GM23338 (cell line): ENCODE results near the gene CRTC3. TPM values are rescaled to one million over a fixed set of nuclear protein-coding genes. Genes with fewer than 3 reads are reported as not detected.

Experiments used
- ATAC-seq: fragments of 200-7000 bp; cut with Tn5 transposase; 3 replicates; pipeline ENCODE4 v1.9.1; 2020
- DNase-seq: peaks from one replicate; pipeline ENCODE4 v3.0.0-alpha.2; 2015; ENCODE audit warnings: low spot score
- H2AFZ ChIP-seq: fragments of 200-600 bp; sonication (generic); 2 replicates; pipeline ENCODE4 v1.8.0; 2016; ENCODE audit warnings: antibody characterized with exemption, mild to moderate bottlenecking, moderate library complexity
- H3F3A ChIP-seq: fragments of 200-600 bp; sonication (generic); replicated peaks from 2 replicates; pipeline ENCODE4 v1.8.0; 2017; ENCODE audit warnings: antibody characterized with exemption, mixed run types, low read depth
- H3K27ac ChIP-seq: fragments of 200-600 bp; sonication (generic); 2 replicates; pipeline ENCODE4 v1.6.1; 2016; ENCODE audit warnings: low read depth
- H3K27me3 ChIP-seq: fragments of 200-600 bp; sonication (generic); 2 replicates; pipeline ENCODE4 v1.8.0; 2016; ENCODE audit warnings: mild to moderate bottlenecking, mixed run types, moderate library complexity; ENCODE audit not compliant: insufficient read depth
- H3K36me3 ChIP-seq: fragments of 200-600 bp; sonication (generic); 2 replicates; pipeline ENCODE4 v1.8.0; 2016; ENCODE audit warnings: mild to moderate bottlenecking; ENCODE audit not compliant: insufficient read depth
- H3K4me1 ChIP-seq: fragments of 200-600 bp; sonication (generic); 2 replicates; pipeline ENCODE4 v1.8.0; 2016; ENCODE audit warnings: mild to moderate bottlenecking, moderate library complexity; ENCODE audit not compliant: insufficient read depth
- H3K4me2 ChIP-seq: fragments of 200-600 bp; sonication (generic); 2 replicates; pipeline ENCODE4 v1.7.1; 2017; ENCODE audit warnings: mixed run types
- H3K4me3 ChIP-seq: fragments of 200-600 bp; sonication (generic); 2 replicates; pipeline ENCODE4 v1.6.1; 2016; ENCODE audit warnings: mixed run types
- H3K79me2 ChIP-seq: fragments of 200-600 bp; sonication (generic); replicated peaks from 2 replicates; pipeline ENCODE4 v1.8.0; 2017; ENCODE audit warnings: mild to moderate bottlenecking; ENCODE audit not compliant: insufficient read depth
- H3K9me2 ChIP-seq: fragments of 200-600 bp; sonication (generic); 2 replicates; pipeline ENCODE4 v1.8.0; 2017; ENCODE audit not compliant: insufficient read depth
- H4K20me1 ChIP-seq: fragments of 200-600 bp; sonication (generic); replicated peaks from 2 replicates; pipeline ENCODE4 v1.8.0; 2017; ENCODE audit warnings: mild to moderate bottlenecking; ENCODE audit not compliant: insufficient read depth
- H3K27ac Mint-ChIP-seq: 2 replicates; pipeline ENCODE4 v1.8.0; 2020; ENCODE audit warnings: inconsistent platforms, mild to moderate bottlenecking, moderate library complexity, mixed read lengths
- H3K27me3 Mint-ChIP-seq: 3 replicates; pipeline ENCODE4 v1.8.0; 2022; ENCODE audit warnings: low read depth, mild to moderate bottlenecking, moderate library complexity, mixed read lengths, inconsistent platforms; ENCODE audit not compliant: insufficient read depth, poor library complexity
- H3K36me3 Mint-ChIP-seq: 3 replicates; pipeline ENCODE4 v1.8.0; 2021; ENCODE audit warnings: low read depth, mild to moderate bottlenecking, inconsistent platforms, moderate library complexity, mixed read lengths
- H3K4me1 Mint-ChIP-seq: 3 replicates; pipeline ENCODE4 v1.8.0; 2020; ENCODE audit warnings: mild to moderate bottlenecking, inconsistent platforms, mixed read lengths
- H3K4me3 Mint-ChIP-seq: 3 replicates; pipeline ENCODE4 v1.8.0; 2021; ENCODE audit warnings: moderate library complexity, mild to moderate bottlenecking, inconsistent platforms, mixed read lengths
- H3K9me3 Mint-ChIP-seq: 3 replicates; pipeline ENCODE4 v1.8.0; 2020; ENCODE audit warnings: moderate library complexity, mild to moderate bottlenecking, inconsistent platforms, mixed read lengths
- CREB1 ChIP-seq: fragments of 250-450 bp; sonication (Bioruptor Pico); IDR thresholded peaks from 2 replicates; pipeline ENCODE4 v1.5.0; 2020; ENCODE audit warnings: low read depth, mild to moderate bottlenecking, moderate library complexity
- CTCF ChIP-seq, 2 experiments: fragments of 200-600 bp in 1 of 2; sonication (generic) in 1 of 2; conservative IDR thresholded peaks; 2 replicates each; pipeline versions ENCODE4 v1.5.1 to v1.6.1; 2016 to 2017; ENCODE audit warnings: antibody characterized with exemption in 2 of 2, low read depth in 2 of 2, mild to moderate bottlenecking in 2 of 2, moderate library complexity in 1 of 2
- ETS1 ChIP-seq: IDR thresholded peaks from 2 replicates; pipeline ENCODE4 v1.6.1; 2016; ENCODE audit warnings: antibody characterized with exemption
- EZH2 ChIP-seq: fragments of 200-600 bp; sonication (generic); IDR thresholded peaks from one replicate; pipeline ENCODE4 v1.8.0; 2017; ENCODE audit warnings: antibody characterized with exemption, mild to moderate bottlenecking, low read depth; ENCODE audit not compliant: unreplicated experiment
- EZH2phosphoT487 ChIP-seq: fragments of 200-600 bp; sonication (generic); IDR thresholded peaks from one replicate; pipeline ENCODE4 v1.8.1; 2018; ENCODE audit warnings: antibody characterized with exemption; ENCODE audit not compliant: unreplicated experiment
- JUNB ChIP-seq: IDR thresholded peaks from one replicate; pipeline ENCODE4 v1.6.1; 2016; ENCODE audit warnings: antibody characterized with exemption; ENCODE audit not compliant: unreplicated experiment
- NANOG ChIP-seq: IDR thresholded peaks from 2 replicates; pipeline ENCODE4 v1.6.1; 2016; ENCODE audit warnings: antibody characterized with exemption, borderline replicate concordance
- POLR2AphosphoS5 ChIP-seq: IDR thresholded peaks from 2 replicates; pipeline ENCODE4 v1.6.1; 2016; ENCODE audit warnings: antibody characterized with exemption, low read depth
- STAT1 ChIP-seq: IDR thresholded peaks from one replicate; pipeline ENCODE4 v1.6.1; 2016; ENCODE audit warnings: antibody characterized with exemption; ENCODE audit not compliant: unreplicated experiment
- ZNF114 ChIP-seq: fragments of 250-450 bp; sonication (Bioruptor Pico); IDR thresholded peaks from 2 replicates; pipeline ENCODE4 v1.5.0; 2020; ENCODE audit warnings: mild to moderate bottlenecking, moderate library complexity
- ZNF331 ChIP-seq: fragments of 250-450 bp; sonication (Bioruptor Pico); IDR thresholded peaks from 2 replicates; pipeline ENCODE4 v1.5.0; 2020; ENCODE audit warnings: low read depth, mild to moderate bottlenecking, moderate library complexity
- ZNF462 ChIP-seq: fragments of 250-450 bp; sonication (Bioruptor Pico); IDR thresholded peaks from 2 replicates; pipeline ENCODE4 v1.5.0; 2020; ENCODE audit warnings: mild to moderate bottlenecking, moderate library complexity
- polyA plus RNA-seq: library from polyadenylated mRNA; unstranded; fragments of >200 nt; fragmentation: Nextera tagmentation; extraction: Ambion mirVana; gene quantifications from 2 replicates; pipeline ENCODE4 v1.2.1, GENCODE V29; 2016
- total RNA-seq: library from RNA; depleted of rRNA; stranded (reverse); fragments of >200 nt; shearing (Covaris generic); gene quantifications from 2 replicates; pipeline ENCODE4 v1.2.3, GENCODE V29; 2014
- TF ChIP-seq, protein P1 (sequence below): IDR thresholded peaks from one replicate; pipeline ENCODE4 v1.6.1; 2018; ENCODE audit warnings: antibody characterized with exemption; ENCODE audit not compliant: unreplicated experiment

The CRTC3 gene
- total and polyA plus RNA-seq, 2 experiments from 2014 or later: 2.8 to 3.8 TPM

DNA sequence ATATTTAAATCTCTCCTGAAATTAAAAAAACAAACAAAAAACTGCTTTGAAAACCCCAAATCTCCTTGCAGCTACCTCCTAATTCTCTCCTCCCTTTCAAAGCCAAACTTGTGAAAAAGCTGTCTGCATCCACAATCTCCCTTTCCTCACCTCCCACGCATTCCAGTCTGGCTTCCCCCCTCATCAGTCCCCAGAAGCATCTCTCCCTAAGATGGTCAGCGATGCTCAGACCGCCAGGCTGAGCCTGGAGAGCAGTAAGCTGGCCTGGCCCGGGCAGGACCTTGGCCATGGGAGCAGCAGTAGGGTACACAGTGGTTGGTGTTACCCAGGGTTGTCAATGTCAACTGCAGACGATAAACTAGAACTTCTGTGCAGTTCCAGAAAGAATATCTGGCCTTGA lies 154.6 kb downstream of the CRTC3 start:
- ATAC-seq (no peak), DNase-seq (no peak)
- Mint-ChIP-seq H3K27me3 (peaks cover 7% of the 10 kb centered on the region), H3K36me3 (no peaks in the 10 kb centered on the region), H3K27ac (no peak overlapping the region), H3K9me3 (peaks cover under 1% of the 10 kb centered on the region; the same call in 1 of the 3 replicates), H3K4me1 (peaks cover 5% of the 10 kb centered on the region; the same call in 2 of the 3 replicates), H3K4me3 (no peak overlapping the region)
- H3K36me3 ChIP-seq: no peaks in the 10 kb centered on the region
- no peak overlapping the region for H3K4me2 ChIP-seq
- H3F3A ChIP-seq: no peaks in the 10 kb centered on the region
- H3K27ac ChIP-seq: no peak overlapping the region
- no peaks in the 10 kb centered on the region for H4K20me1 ChIP-seq
- H3K4me3 ChIP-seq: no peak overlapping the region
- TF ChIP-seq CTCF (conservative IDR thresholded peaks at IDR 0.05; ENCODE audit: low read depth in 2 of 2) (no peak), ETS1 (no peak), CREB1 (no peak), ZNF114 (CRISPR knock-in tag) (no peak), EZH2 (no peak), ZNF331 (CRISPR knock-in tag) (no peak), NANOG (no peak), EZH2phosphoT487 (no peak), POLR2AphosphoS5 (no peak), STAT1 (no peak), JUNB (no peak), ZNF462 (CRISPR knock-in tag) (no peak)
- TF ChIP-seq, protein P1, sequence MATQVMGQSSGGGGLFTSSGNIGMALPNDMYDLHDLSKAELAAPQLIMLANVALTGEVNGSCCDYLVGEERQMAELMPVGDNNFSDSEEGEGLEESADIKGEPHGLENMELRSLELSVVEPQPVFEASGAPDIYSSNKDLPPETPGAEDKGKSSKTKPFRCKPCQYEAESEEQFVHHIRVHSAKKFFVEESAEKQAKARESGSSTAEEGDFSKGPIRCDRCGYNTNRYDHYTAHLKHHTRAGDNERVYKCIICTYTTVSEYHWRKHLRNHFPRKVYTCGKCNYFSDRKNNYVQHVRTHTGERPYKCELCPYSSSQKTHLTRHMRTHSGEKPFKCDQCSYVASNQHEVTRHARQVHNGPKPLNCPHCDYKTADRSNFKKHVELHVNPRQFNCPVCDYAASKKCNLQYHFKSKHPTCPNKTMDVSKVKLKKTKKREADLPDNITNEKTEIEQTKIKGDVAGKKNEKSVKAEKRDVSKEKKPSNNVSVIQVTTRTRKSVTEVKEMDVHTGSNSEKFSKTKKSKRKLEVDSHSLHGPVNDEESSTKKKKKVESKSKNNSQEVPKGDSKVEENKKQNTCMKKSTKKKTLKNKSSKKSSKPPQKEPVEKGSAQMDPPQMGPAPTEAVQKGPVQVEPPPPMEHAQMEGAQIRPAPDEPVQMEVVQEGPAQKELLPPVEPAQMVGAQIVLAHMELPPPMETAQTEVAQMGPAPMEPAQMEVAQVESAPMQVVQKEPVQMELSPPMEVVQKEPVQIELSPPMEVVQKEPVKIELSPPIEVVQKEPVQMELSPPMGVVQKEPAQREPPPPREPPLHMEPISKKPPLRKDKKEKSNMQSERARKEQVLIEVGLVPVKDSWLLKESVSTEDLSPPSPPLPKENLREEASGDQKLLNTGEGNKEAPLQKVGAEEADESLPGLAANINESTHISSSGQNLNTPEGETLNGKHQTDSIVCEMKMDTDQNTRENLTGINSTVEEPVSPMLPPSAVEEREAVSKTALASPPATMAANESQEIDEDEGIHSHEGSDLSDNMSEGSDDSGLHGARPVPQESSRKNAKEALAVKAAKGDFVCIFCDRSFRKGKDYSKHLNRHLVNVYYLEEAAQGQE: no peak
- H3K9me2 ChIP-seq: no peaks in the 10 kb centered on the region; the same call in 1 of the 2 replicates
- H2AFZ ChIP-seq: no peak overlapping the region
- no peaks in the 10 kb centered on the region for H3K79me2 ChIP-seq
- no peaks in the 10 kb centered on the region for H3K27me3 ChIP-seq
- no peaks in the 10 kb centered on the region for H3K4me1 ChIP-seq
